ENCODE data around the gene SMURF2.
A peak's percentile ranks its signal among the peaks of the same experiment; 100 is the strongest.
"Not testable (repeated sequence)": the region's sequence is repeated elsewhere in the genome, so short reads cannot be mapped to it uniquely, and the experiment has no call there.

Gene SMURF2

GRCh38 chr17:64664299-64664981, 2.3 kb upstream of the SMURF2 start:
- DNase-seq: not testable (repeated sequence)

- DNase-seq: not testable (repeated sequence)
These were observed 1.7 kb upstream of the SMURF2 start for GRCh38 chr17:64663836-64664235.

GRCh38 chr17:64662774-64663367, 764 bp upstream of the SMURF2 start:
- no peak for DNase-seq

- DNase-seq: no peak
These were observed 456 bp downstream of the SMURF2 start for GRCh38 chr17:64661726-64661975.

- not testable (repeated sequence) for DNase-seq
These were observed 955 bp downstream of the SMURF2 start for GRCh38 chr17:64660978-64661725.

GRCh38 chr17:64660195-64660977, 1.7 kb downstream of the SMURF2 start:
- not testable (repeated sequence) for DNase-seq

- DNase-seq: no peak
These were observed 3.2 kb downstream of the SMURF2 start for GRCh38 chr17:64658931-64659330.

- no peak for DNase-seq
These were observed 4.4 kb downstream of the SMURF2 start for GRCh38 chr17:64657610-64658125.

- no peak for DNase-seq
These were observed 6.4 kb downstream of the SMURF2 start for GRCh38 chr17:64655704-64656103.

- DNase-seq: no peak
These were observed 8.1 kb downstream of the SMURF2 start for GRCh38 chr17:64653985-64654355.

GRCh38 chr17:64653325-64653984, 8.7 kb downstream of the SMURF2 start:
- no peak for DNase-seq

- DNase-seq: no peak
These were observed 10.2 kb downstream of the SMURF2 start for GRCh38 chr17:64651889-64652288.

- DNase-seq: no peak
These were observed 13.9 kb downstream of the SMURF2 start for GRCh38 chr17:64648234-64648633.

- no peak for DNase-seq
These were observed 14.3 kb downstream of the SMURF2 start for GRCh38 chr17:64647817-64648216.

GRCh38 chr17:64639516-64639915, 22.6 kb downstream of the SMURF2 start:
- no peak for DNase-seq

GRCh38 chr17:64638552-64639203, 23.4 kb downstream of the SMURF2 start:
- DNase-seq: no peak

GRCh38 chr17:64635647-64636305, 26.3 kb downstream of the SMURF2 start:
- peak; percentile 31 for DNase-seq

GRCh38 chr17:64634218-64634617, 27.9 kb downstream of the SMURF2 start:
- DNase-seq: no peak

- DNase-seq: no peak
These were observed 29.5 kb downstream of the SMURF2 start for GRCh38 chr17:64632606-64633005.

- DNase-seq: no peak
These were observed 29.9 kb downstream of the SMURF2 start for GRCh38 chr17:64632194-64632593.
